GM12872 (cell line): Measurements from ENCODE around the gene PTDSS2.

Experiments used
- TF ChIP-seq, protein P1 (sequence below): IDR thresholded peaks from 3 replicates; pipeline ENCODE4 v1.5.1; 2011; ENCODE audit warnings: low read depth, mild to moderate bottlenecking, low read length, moderate library complexity; ENCODE audit not compliant: insufficient read depth

PTDSS2 gene

DNA sequence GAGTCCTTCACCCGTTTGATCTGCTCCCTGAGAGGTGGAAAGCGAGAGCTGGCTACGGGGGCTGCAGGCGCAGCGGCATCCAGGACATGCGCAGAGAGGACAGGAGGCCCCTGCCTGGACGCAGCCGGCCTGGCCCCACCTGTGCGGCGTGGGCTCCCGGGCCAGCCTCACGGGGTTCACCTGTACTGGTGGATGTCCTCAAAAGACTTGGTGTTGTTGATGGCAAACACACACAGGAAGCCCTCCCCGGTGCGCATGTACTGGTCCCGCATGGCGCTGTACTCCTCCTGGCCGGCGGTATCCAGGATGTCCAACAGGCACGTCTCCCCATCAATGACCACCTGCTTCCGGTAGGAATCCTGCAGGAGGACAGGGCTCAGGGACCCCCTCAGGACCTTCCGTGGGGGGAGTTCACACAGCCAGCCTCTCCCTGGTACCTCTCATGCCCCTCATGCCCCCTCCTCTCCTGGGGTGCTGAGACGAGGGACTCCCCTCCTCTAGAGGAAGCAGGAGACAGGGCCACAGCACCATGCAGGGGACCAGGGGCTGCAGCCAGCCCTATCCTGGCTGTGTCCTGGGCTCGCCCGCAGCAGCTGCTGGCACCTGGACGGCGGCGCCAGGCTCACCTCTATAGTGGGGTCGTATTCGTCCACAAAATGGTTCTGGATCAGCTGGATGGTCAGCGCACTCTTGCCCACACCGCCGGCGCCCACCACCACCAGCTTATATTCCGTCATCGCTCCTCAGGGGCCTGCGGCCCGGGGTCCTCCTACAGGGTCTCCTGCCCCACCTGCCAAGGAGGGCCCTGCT is 83.7 kb downstream of the PTDSS2 start:
- TF ChIP-seq, protein P1, sequence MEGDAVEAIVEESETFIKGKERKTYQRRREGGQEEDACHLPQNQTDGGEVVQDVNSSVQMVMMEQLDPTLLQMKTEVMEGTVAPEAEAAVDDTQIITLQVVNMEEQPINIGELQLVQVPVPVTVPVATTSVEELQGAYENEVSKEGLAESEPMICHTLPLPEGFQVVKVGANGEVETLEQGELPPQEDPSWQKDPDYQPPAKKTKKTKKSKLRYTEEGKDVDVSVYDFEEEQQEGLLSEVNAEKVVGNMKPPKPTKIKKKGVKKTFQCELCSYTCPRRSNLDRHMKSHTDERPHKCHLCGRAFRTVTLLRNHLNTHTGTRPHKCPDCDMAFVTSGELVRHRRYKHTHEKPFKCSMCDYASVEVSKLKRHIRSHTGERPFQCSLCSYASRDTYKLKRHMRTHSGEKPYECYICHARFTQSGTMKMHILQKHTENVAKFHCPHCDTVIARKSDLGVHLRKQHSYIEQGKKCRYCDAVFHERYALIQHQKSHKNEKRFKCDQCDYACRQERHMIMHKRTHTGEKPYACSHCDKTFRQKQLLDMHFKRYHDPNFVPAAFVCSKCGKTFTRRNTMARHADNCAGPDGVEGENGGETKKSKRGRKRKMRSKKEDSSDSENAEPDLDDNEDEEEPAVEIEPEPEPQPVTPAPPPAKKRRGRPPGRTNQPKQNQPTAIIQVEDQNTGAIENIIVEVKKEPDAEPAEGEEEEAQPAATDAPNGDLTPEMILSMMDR = no peak

DNA sequence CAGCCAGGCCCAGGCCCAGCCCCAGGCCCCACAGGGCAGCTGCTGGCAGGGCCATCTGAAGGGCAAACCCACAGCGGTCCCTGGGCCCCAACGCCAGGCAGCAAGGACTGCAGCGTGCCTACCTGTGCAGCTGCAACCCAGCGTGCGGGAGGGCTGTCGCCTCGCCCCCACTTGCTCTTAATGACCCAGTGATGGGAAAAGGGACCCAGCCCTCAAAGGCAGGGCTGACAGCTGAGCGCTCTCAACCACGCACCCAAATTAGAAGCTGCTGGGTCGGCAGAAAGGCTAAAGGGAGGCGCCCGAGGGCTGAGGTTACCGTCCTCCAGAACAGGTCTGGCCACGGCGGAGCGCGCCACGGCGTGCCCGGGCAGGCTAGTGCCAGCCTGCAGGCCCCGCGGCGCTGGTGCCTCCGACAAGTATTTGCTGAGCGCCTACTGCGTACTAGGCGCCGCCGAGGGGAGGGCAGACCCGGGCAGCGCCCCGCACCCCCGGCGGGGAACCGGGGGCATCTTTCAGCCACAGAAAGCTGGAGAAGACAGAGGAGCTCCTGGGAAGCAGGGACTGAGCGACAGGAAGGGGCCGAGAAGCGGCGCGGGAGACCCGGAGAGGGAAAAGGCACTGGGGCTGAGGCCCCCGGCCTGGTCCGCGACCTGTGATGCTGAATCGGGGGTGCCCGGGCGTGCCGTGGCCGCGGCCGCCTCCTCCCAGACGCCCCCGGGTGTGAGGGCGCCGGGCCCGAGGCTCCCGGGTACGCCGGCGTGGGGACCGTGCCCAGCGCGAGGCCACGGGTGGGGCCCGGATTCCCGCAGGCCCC is 84.5 kb downstream of the PTDSS2 start:
- TF ChIP-seq, protein P1 = no peak

GRCh38 chr11:535210-535518 is 85.1 kb downstream of the PTDSS2 start:
- TF ChIP-seq, protein P1 = no peak

DNA sequence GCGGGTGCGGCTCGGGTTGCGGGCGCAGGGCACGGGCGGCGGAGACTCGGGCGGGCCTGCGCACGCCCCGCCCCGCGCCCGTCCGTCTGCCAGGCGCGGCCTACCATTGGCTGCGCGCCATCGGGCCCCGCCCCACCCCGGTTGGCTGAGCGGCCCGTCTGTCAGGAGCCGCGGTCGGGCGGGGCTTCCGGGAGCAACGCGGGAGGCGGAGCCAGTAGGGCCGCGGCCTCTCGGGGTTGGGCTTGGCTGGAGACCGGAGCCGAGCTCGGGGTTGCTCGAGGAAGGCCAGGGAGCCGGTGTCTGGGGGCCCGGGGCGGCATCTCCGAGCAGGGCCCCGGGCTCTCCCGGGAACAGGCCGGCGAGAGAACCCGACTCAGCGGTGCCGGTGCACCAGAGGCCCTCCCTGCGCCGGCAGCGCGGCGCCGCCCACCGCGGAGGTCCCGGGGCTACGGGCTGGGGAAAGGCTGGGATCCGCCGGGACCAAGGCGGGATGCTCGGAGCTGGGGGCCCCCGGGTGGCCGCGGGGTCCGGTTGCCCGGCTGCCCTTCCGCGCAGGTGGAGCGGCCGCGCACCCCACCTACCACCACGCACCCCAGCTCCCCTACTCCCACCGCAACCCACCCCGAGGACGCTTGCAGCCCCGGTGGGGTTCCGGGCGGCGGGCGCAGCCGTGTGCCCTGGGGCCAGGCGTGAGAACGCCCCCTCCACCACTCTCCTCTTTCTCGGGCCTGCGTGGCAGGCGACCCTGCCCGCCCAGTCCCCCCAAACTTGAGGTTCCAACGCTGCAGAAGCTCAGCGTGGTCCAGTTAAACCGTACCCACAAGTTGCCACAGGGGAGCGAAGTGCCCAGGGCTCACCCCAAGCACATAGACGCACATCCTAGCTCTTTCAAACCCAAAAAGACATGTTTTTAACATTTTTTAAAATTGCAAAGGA is 85.7 kb downstream of the PTDSS2 start, which contains the start of gene HRAS:
HRAS (minus strand) TSS at position 58 of the 936 bp plus-strand sequence.
- TF ChIP-seq, protein P1 = no peak

DNA sequence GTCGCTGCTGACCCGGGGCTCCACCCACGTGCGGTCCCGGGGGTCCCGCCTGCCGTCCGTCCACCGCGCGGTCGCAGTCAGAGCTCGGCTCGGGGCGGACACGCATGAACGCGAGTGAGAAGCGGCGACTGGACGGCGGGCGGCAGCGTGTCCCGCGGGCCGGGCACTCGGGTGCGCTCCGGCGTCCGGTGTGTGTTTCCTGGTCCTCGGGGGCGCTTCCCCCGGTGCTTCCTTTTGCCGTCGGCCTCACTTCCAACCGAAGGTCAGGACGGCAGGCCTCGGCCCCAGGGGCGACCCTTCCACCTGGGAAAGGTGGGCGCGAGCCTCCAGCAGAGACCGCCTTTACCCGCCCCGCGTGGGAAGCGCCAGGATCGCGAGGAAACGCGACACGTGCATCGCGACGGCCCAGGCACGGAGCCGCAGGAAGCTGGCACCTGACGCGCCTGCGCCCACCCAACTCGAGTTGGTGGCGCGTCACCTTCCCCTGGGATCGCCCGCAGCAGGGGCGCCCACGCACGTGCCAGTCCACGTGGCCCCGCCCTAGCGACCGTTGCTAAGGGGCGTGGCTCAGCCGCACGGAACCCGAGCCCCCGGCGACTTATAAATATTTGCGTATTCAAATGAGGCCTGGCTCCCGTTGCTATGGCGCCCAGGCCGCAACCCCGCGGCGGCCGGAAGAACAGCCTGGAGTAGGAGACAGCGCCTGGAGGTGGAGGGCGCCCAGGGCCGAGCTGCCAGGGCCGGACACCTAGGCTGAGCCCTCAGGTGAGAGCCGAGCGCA is 87.0 kb downstream of the PTDSS2 start, which contains the start of gene LRRC56:
LRRC56 (plus strand) TSS at position 687 of the 781 bp plus-strand sequence. CDS start 3,158 bp downstream, outside the sequence.
- TF ChIP-seq, protein P1 = no peak

- TF ChIP-seq, protein P1 = no peak
These were observed 87.7 kb downstream of the PTDSS2 start for GRCh38 chr11:537622-538430.
